Measurements from ENCODE around the gene KCNQ1.

DNA sequence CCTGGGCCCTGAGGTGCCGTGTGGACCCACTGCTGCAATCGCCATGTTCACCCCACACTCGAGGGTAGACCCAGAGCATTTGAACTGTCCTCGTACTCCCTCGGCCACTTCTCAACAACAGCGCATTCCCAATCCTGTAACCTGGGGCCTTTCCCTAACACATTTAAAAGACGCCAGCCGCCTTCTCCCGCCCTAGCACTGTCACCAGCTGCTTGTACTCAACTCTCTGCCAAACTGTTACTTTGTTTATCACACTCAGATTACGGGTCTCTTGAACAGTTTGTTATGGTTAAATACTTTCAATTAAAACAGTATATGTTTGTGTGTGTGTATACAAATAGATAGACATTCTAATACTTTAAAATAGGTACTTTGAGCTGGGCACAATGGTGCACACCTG, 420.1 kb downstream of the KCNQ1 start:
- TF ChIP-seq, protein P1, sequence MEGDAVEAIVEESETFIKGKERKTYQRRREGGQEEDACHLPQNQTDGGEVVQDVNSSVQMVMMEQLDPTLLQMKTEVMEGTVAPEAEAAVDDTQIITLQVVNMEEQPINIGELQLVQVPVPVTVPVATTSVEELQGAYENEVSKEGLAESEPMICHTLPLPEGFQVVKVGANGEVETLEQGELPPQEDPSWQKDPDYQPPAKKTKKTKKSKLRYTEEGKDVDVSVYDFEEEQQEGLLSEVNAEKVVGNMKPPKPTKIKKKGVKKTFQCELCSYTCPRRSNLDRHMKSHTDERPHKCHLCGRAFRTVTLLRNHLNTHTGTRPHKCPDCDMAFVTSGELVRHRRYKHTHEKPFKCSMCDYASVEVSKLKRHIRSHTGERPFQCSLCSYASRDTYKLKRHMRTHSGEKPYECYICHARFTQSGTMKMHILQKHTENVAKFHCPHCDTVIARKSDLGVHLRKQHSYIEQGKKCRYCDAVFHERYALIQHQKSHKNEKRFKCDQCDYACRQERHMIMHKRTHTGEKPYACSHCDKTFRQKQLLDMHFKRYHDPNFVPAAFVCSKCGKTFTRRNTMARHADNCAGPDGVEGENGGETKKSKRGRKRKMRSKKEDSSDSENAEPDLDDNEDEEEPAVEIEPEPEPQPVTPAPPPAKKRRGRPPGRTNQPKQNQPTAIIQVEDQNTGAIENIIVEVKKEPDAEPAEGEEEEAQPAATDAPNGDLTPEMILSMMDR (IDR thresholded peaks at IDR 0.05): no peak
- no peak for TF ChIP-seq POLR2A (IDR thresholded peaks at IDR 0.05)

Measured in adrenal gland (tissue), 5 donors.